ENCODE measurements around the gene TTBK1. TPM values are rescaled to one million over a fixed set of nuclear protein-coding genes. Genes with fewer than 3 reads are reported as not detected.

TTBK1 gene
- total and polyA plus RNA-seq, 4 experiments from 2014 or later, result 0.06 TPM; not detected in 3

DNA sequence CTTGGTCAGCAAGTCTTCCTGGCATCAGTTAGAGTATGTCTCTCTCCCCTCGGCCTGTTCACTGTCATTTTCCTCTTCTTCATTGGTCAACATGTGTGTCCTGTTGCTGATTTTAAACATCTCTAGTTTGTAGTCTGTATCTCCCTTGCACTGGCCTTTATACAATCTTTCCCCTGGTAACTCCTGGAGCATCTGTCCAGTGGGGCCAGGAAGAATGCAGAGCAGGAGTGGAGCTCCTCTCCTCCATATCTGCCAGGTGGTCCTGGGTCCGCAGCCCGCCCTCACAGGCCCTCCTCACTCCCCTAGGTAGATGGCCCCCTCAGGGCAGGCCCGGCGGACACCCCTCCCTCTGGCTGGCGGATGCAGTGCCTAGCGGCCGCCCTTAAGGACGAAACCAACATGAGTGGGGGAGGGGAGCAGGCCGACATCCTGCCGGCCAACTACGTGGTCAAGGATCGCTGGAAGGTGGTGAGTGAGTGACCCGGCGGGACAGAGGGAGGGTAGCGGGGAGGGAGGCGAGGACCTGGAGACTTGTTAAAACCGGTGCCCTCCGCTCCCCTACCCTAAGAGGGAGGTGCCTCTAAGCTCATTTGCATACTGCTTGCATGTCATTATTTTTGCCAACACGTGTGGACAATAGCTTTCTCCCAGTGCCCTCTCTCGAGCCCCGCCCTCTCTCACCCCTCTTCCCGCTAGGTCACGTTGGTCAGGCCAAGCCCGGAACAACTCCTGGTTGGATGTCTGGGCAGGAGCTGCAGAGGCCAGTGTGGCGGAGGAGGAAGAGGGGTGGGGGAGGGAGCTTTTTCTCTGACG, 3.2 kb downstream of the TTBK1 start:
- intact Hi-C loops (cut with micrococcal nuclease), result loop anchor here (1.0 to 10.0 kb wide), 3 partner anchors 18 to 268 kb away; partner anchors contain the start of genes DNPH1, LRRC73, POLR1C and SRF
- H3K36me3 ChIP-seq (ENCODE audit: insufficient read depth, low read length), result no peaks in the 10 kb centered on the region

DNA sequence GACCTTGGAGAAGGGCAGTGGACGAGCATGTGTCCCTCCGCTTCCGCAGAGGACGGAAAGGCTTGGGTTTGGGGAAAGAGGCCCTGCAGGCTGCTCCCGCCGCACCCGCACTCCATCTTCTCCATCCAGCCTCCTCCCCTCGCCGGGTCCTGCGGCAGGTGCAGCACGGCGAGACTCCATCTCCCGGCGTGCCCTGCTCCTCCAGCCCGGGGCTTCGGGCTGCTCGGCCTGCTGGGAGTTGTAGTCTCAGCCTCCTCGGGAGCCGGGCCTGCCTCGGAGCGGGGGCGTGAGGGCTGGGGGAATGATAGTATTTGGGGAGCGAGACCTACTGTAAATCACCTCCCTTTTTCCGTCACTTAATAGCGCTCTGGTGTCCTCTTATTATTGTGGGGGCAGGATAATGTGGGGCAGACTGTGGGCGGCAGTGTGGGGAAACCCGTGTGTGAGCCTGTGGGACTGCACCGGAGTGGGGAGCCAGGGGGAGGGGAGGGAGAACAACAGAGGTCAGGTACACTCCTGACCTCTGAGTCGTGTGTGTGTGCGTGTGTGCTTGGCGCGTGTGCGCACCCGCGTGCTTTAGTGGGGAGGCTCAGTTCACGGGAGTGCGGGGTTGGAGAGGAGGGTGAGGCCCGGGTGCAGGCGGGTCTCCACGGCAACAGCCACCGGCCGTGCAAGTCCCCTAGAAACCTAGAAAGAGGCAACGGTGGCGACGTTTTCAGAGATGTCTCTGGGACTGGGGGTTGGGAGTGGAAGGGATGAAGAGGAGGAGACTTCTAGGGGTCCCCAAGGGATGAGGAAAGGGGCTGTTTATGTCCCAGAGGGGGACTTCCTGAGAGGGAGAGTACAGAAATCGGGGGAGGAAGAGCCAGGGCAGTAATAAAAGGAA, 4.1 kb downstream of the TTBK1 start:
- CTCF ChIA-PET (ENCODE audit: partially characterized antibody), result interaction anchor here (0.7 to 4.0 kb wide), 2 partner anchors 18 to 88 kb away, joined by 3 to 30 read pairs; partner anchors contain the start of gene DNPH1
- peak overlapping the region; percentile 86 to 97 (median 93) for H3K27ac Mint-ChIP-seq
- H3K27me3 ChIP-seq (ENCODE audit: insufficient read depth, low read length), result peaks cover 25% of the 10 kb centered on the region
- peaks cover 8 to 23% (median 13%) of the 10 kb centered on the region in 4 donors for H3K4me1 Mint-ChIP-seq
- DNase-seq, result peak; percentile 77 to 85 (median 80)
- H3K36me3 ChIP-seq (ENCODE audit: insufficient read depth, low read length), result no peaks in the 10 kb centered on the region
- no peaks in the 10 kb centered on the region for H3K9me3 ChIP-seq (ENCODE audit: control insufficient read depth in 1 of 2, low read length in 2 of 2)
- peak overlapping the region in 7 of 8 donors; percentile 85 to 90 (median 90) for H3K4me3 Mint-ChIP-seq
- POLR2A ChIA-PET (ENCODE audit: partially characterized antibody), result interaction anchor here (0.8 to 3.1 kb wide), 11 partner anchors 10 to 608 kb away, joined by 3 to 12 read pairs (median 4); partner anchors contain the start of genes DNPH1, POLR1C, YIPF3 and ZNF318
- H3K36me3 Mint-ChIP-seq, result no peaks in the 10 kb centered on the region
- peaks cover 12% of the 10 kb centered on the region for H3K4me1 ChIP-seq (ENCODE audit: insufficient read depth, low read length)
- peak overlapping the region; percentile 52 for H3K27ac ChIP-seq (ENCODE audit: low read depth, low read length)
- H3K27me3 Mint-ChIP-seq, result peaks cover 6 to 15% of the 10 kb centered on the region in 2 donors
- H3K4me3 ChIP-seq (ENCODE audit: low read length in 2 of 2), result peak overlapping the region; percentile 70 to 82
- H3K9me3 Mint-ChIP-seq, result peaks cover 0 to 2% (median 0%) of the 10 kb centered on the region in 8 donors
- intact Hi-C loops (cut with micrococcal nuclease), result loop anchor here (1.0 to 10.0 kb wide), 3 partner anchors 19 to 267 kb away; partner anchors contain the start of genes DNPH1, LRRC73, POLR1C and SRF

More for the DNA sequence above, 3.2 kb downstream of the TTBK1 start:
- Histone ChIP-seq H3K9me3 (ENCODE audit: control insufficient read depth in 1 of 2, low read length in 2 of 2) (no peaks in the 10 kb centered on the region), H3K4me1 (ENCODE audit: insufficient read depth, low read length) (peaks cover 12% of the 10 kb centered on the region), H3K27ac (ENCODE audit: low read depth, low read length) (peak overlapping the region; percentile 52), H3K27me3 (ENCODE audit: insufficient read depth, low read length) (peaks cover 33% of the 10 kb centered on the region), H3K4me3 (ENCODE audit: low read length in 2 of 2) (peak overlapping the region; percentile 70 to 82)
- Mint-ChIP-seq H3K4me1 (peaks cover 5 to 23% (median 12%) of the 10 kb centered on the region in 4 donors), H3K27ac (peak overlapping the region in 6 of 7 donors; percentile 28 to 97 (median 88)), H3K27me3 (peaks cover 10 to 16% of the 10 kb centered on the region in 2 donors), H3K9me3 (peaks cover 0 to under 1% (median 0%) of the 10 kb centered on the region in 8 donors), H3K4me3 (peak overlapping the region in 7 of 8 donors; percentile 85 to 90 (median 90)), H3K36me3 (no peaks in the 10 kb centered on the region)
- DNase-seq, result peak in 2 of 5 donors; percentile 27 to 54
- ChIA-PET POLR2A (ENCODE audit: partially characterized antibody) (interaction anchor here (0.7 to 3.1 kb wide), 10 partner anchors 9 to 607 kb away, joined by 3 to 12 read pairs (median 4); partner anchors contain the start of genes CNPY3, DNPH1, POLR1C and YIPF3), CTCF (ENCODE audit: partially characterized antibody) (interaction anchor here (0.7 to 4.0 kb wide), 2 partner anchors 17 to 89 kb away, joined by 3 to 30 read pairs; partner anchors contain the start of gene DNPH1)

DNA sequence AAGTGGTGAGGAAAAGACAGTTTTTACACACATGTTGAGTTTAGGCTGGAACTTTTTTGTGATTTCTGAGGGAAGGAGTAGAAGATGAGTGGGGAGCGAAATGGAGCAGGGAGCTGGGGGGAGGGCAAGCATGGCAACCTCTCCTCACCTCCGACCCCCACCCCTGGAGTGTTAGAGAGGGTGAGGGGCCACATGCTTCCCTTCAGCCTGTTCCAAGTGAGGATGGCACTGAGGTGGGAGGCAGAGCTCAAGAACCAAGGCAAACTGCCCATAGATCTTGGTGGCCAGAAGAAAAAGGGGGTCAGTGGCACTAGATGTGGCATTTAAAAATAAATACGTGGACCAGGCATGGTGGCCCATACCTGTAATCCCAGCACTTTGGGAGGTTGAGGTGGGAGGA, 4.8 kb downstream of the TTBK1 start:
- Histone ChIP-seq H3K4me1 (ENCODE audit: insufficient read depth, low read length) (peaks cover 12% of the 10 kb centered on the region), H3K27ac (ENCODE audit: low read depth, low read length) (peak overlapping the region; percentile 52), H3K9me3 (ENCODE audit: control insufficient read depth in 1 of 2, low read length in 2 of 2) (no peaks in the 10 kb centered on the region), H3K27me3 (ENCODE audit: insufficient read depth, low read length) (peaks cover 18% of the 10 kb centered on the region), H3K36me3 (ENCODE audit: insufficient read depth, low read length) (no peaks in the 10 kb centered on the region), H3K4me3 (ENCODE audit: low read length in 2 of 2) (no peak overlapping the region)
- Mint-ChIP-seq H3K4me3 (peak overlapping the region in 7 of 8 donors; percentile 57 to 90 (median 90)), H3K4me1 (peaks cover 8 to 23% (median 13%) of the 10 kb centered on the region in 4 donors), H3K36me3 (no peaks in the 10 kb centered on the region), H3K9me3 (peaks cover 0 to 2% (median 0%) of the 10 kb centered on the region in 8 donors), H3K27ac (peak overlapping the region; percentile 5 to 97 (median 92)), H3K27me3 (peaks cover 6 to 19% of the 10 kb centered on the region in 2 donors)
- no peak for DNase-seq
- ChIA-PET POLR2A (ENCODE audit: partially characterized antibody) (interaction anchor here (1.2 to 3.1 kb wide), 3 partner anchors 19 to 136 kb away, joined by 3 to 12 read pairs (median 3); partner anchors contain the start of genes DNPH1 and ZNF318), CTCF (ENCODE audit: partially characterized antibody) (interaction anchor here (4.0 kb wide), 1 partner anchor 18 kb away, joined by 30 read pairs; the partner anchor contains the start of gene DNPH1)
- intact Hi-C loops (cut with micrococcal nuclease), result loop anchor here (10.0 kb wide), 1 partner anchor 267 kb away; the partner anchor contains the start of genes LRRC73, POLR1C and YIPF3

DNA sequence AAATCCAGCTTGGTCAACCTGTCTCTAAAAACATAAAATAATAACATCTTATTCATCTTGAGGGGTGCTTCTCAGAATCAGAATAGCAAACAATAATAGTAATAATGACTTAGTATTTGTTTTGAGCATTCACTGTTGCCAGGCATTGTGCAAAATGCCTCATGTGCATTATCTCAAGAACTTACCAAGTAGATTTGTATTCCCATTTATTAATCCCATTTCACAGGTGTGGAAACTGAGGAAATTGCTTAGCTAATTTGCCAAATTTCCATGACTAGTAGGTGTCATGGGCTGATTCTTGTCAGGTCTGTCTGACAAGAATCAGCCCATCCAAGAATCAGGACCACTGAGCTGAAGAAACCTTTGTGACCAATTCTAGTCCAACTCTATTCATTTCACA, 5.5 kb downstream of the TTBK1 start:
- H3K27ac ChIP-seq (ENCODE audit: low read depth, low read length), result no peak overlapping the region
- H3K36me3 Mint-ChIP-seq, result no peaks in the 10 kb centered on the region
- H3K9me3 ChIP-seq (ENCODE audit: control insufficient read depth in 1 of 2, low read length in 2 of 2), result no peaks in the 10 kb centered on the region
- no peak overlapping the region for H3K4me3 Mint-ChIP-seq
- H3K9me3 Mint-ChIP-seq, result peaks cover 0 to 2% (median 0%) of the 10 kb centered on the region in 8 donors
- no peak for DNase-seq
- peak overlapping the region in 2 of 7 donors; percentile 57 to 76 for H3K27ac Mint-ChIP-seq
- no peak overlapping the region for H3K4me3 ChIP-seq (ENCODE audit: low read length in 2 of 2)
- H3K27me3 Mint-ChIP-seq, result peaks cover 6 to 19% of the 10 kb centered on the region in 2 donors
- ChIA-PET POLR2A (ENCODE audit: partially characterized antibody) (interaction anchor here (1.2 kb wide), 1 partner anchor 135 kb away, joined by 3 read pairs; no protein-coding TSS in a partner anchor), CTCF (ENCODE audit: partially characterized antibody) (interaction anchor here (4.0 kb wide), 1 partner anchor 19 kb away, joined by 30 read pairs; the partner anchor contains the start of gene DNPH1)
- H3K36me3 ChIP-seq (ENCODE audit: insufficient read depth, low read length), result no peaks in the 10 kb centered on the region
- H3K27me3 ChIP-seq (ENCODE audit: insufficient read depth, low read length), result peaks cover 16% of the 10 kb centered on the region
- intact Hi-C loops (cut with micrococcal nuclease), result loop anchor here (10.0 kb wide), 1 partner anchor 266 kb away; the partner anchor contains the start of genes LRRC73, POLR1C and YIPF3
- H3K4me1 ChIP-seq (ENCODE audit: insufficient read depth, low read length), result peaks cover 12% of the 10 kb centered on the region
- H3K4me1 Mint-ChIP-seq, result peaks cover 8 to 23% (median 13%) of the 10 kb centered on the region in 4 donors

DNA sequence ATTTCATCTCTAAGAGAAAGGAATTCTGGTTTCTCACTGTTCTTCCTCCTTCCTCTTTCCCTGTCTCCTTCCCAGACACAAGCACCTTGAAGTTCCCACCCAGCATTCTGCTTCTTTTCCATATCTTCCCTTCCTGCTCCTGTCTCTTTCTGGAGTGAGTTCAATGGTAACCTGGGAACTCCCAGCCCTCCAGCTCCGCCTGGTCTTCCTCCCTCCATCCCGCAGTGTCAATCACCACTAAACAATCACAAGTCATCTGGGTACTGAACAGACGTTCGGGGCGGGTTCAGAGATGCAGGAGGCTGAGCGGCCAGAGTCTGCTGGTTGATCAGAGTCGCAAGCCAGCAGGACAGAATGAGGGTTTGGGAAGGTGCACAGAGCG, 7.7 kb downstream of the TTBK1 start:
- H3K4me1 ChIP-seq (ENCODE audit: insufficient read depth, low read length), result peaks cover 12% of the 10 kb centered on the region
- POLR2A ChIA-PET (ENCODE audit: partially characterized antibody), result no interaction called here
- no peak for DNase-seq
- H3K27ac Mint-ChIP-seq, result peak overlapping the region in 1 of 7 donors; percentile 3
- H3K36me3 Mint-ChIP-seq, result no peaks in the 10 kb centered on the region
- no peaks in the 10 kb centered on the region for H3K36me3 ChIP-seq (ENCODE audit: insufficient read depth, low read length)
- H3K9me3 Mint-ChIP-seq, result peaks cover 0 to 2% (median 0%) of the 10 kb centered on the region in 8 donors
- H3K4me3 Mint-ChIP-seq, result peak overlapping the region in 2 of 8 donors; percentile 9 to 59
- CTCF ChIA-PET (ENCODE audit: partially characterized antibody), result interaction anchor here (2.3 kb wide), 1 partner anchor 21 kb away, joined by 6 read pairs; no protein-coding TSS in a partner anchor
- no peaks in the 10 kb centered on the region for H3K9me3 ChIP-seq (ENCODE audit: control insufficient read depth in 1 of 2, low read length in 2 of 2)
- intact Hi-C loops (cut with micrococcal nuclease), result no loop called here
- H3K27me3 Mint-ChIP-seq, result peaks cover 6 to 21% of the 10 kb centered on the region in 2 donors
- H3K4me3 ChIP-seq (ENCODE audit: low read length in 2 of 2), result no peak overlapping the region
- peaks cover 8 to 22% (median 13%) of the 10 kb centered on the region in 4 donors for H3K4me1 Mint-ChIP-seq
- peaks cover 5% of the 10 kb centered on the region for H3K27me3 ChIP-seq (ENCODE audit: insufficient read depth, low read length)
- no peak overlapping the region for H3K27ac ChIP-seq (ENCODE audit: low read depth, low read length)

DNA sequence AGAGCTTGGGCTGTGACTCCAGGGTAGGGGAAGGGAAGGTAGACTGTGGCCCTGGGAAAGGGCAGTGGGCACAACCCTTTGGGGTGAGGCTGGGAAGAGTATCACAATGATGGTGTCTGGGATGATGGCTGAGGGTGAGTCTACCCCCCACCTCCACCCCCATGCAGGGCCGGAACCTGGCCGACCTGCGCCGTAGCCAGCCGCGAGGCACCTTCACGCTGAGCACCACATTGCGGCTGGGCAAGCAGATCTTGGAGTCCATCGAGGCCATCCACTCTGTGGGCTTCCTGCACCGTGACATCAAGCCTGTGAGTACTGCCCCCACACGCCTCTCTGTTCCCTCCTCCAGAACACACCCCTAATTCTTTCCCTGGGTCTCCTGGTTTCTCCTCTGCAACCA, 10.1 kb downstream of the TTBK1 start:
- H3K27ac Mint-ChIP-seq, result no peak overlapping the region
- ChIA-PET POLR2A (ENCODE audit: partially characterized antibody) (no interaction called here), CTCF (ENCODE audit: partially characterized antibody) (no interaction called here)
- no peak for DNase-seq
- H3K36me3 Mint-ChIP-seq, result no peaks in the 10 kb centered on the region
- Histone ChIP-seq H3K36me3 (ENCODE audit: insufficient read depth, low read length) (no peaks in the 10 kb centered on the region), H3K27ac (ENCODE audit: low read depth, low read length) (no peak overlapping the region), H3K27me3 (ENCODE audit: insufficient read depth, low read length) (peaks cover 5% of the 10 kb centered on the region), H3K9me3 (ENCODE audit: control insufficient read depth in 1 of 2, low read length in 2 of 2) (no peaks in the 10 kb centered on the region), H3K4me1 (ENCODE audit: insufficient read depth, low read length) (no peaks in the 10 kb centered on the region), H3K4me3 (ENCODE audit: low read length in 2 of 2) (no peak overlapping the region)
- H3K9me3 Mint-ChIP-seq, result peaks cover 0 to 2% (median 0%) of the 10 kb centered on the region in 8 donors
- peaks cover 6 to 21% of the 10 kb centered on the region in 2 donors for H3K27me3 Mint-ChIP-seq
- intact Hi-C loops (cut with micrococcal nuclease), result no loop called here
- peaks cover 0 to 7% (median 4%) of the 10 kb centered on the region in 4 donors for H3K4me1 Mint-ChIP-seq
- H3K4me3 Mint-ChIP-seq, result no peak overlapping the region

Measured in CD4-positive, alpha-beta memory T cell (primary cell).